KOPT-K1 (cell line): Measurements from ENCODE around the gene YIF1B.

Experiments used
- H3K27ac ChIP-seq: fragments of 200-600 bp; sonication (generic); 2 replicates; pipeline ENCODE4 v1.5.1; 2016; ENCODE audit warnings: antibody characterized with exemption, mild to moderate bottlenecking, low read depth, low read length; ENCODE audit not compliant: poor library complexity, severe bottlenecking
- H3K36me3 ChIP-seq: fragments of 200-600 bp; sonication (generic); 2 replicates; pipeline ENCODE4 v1.5.1; 2017; ENCODE audit warnings: antibody characterized with exemption, mild to moderate bottlenecking, low read length, moderate library complexity; ENCODE audit not compliant: insufficient read depth
- H3K9me3 ChIP-seq: fragments of 200-600 bp; sonication (generic); 2 replicates; pipeline ENCODE4 v1.5.1; 2017; ENCODE audit warnings: antibody characterized with exemption, low read length, mild to moderate bottlenecking; ENCODE audit not compliant: insufficient read depth, poor library complexity, severe bottlenecking

YIF1B gene

DNA sequence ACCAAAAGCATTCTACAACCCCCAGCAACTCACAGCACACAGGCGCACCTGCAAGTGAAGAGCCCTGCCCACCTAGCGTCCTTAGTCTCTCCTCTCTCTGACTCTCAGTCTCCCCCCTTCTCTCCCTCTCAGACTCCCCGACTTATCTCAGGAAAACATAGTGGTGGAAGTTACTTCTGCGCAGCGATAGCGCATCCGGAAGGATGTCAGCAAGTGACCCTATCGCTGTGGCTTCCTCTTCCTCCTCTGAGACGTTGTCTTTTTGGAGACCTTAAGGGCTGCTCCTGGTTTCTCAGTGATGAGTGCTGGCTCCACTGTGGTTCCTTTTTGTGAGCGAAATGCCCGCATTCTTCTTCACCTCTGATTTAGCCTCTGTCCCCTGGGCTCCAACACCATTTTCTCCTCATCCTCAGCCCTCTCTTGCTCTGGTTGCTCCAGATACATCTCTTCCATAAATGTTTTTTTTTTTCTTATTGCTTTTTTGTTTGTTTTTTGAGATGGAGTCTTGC lies 1.4 kb upstream of the YIF1B start:
- Histone ChIP-seq H3K9me3 (no peaks in the 10 kb centered on the region), H3K27ac (no peak overlapping the region), H3K36me3 (no peaks in the 10 kb centered on the region)

- Histone ChIP-seq H3K9me3 (no peaks in the 10 kb centered on the region), H3K36me3 (no peaks in the 10 kb centered on the region), H3K27ac (peak overlapping the region; percentile 32)
Observed at GRCh38 chr19:38316477-38317067, 825 bp upstream of the YIF1B start.

- Histone ChIP-seq H3K27ac (no peak overlapping the region), H3K36me3 (peaks cover 25% of the 10 kb centered on the region)
Observed at GRCh38 chr19:38310986-38311385, 4.8 kb downstream of the YIF1B start.

DNA sequence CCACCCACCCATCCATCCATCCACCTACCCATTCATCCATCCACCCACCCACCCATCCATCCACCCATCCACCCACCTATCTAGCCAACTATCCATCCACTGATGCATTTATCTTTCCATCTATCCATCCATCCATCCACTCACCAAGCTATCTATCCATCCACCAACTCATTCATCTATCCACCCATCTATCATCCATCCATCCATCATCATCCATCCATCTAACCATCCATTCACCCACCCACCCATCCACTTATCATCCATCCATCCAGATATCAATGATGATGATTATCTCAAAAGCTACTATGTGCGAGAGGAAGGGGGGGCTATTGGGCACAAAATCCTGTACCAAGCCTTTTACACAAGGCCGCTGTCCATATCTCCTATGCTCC lies 5.5 kb downstream of the YIF1B start:
- H3K27ac ChIP-seq = no peak overlapping the region
- H3K36me3 ChIP-seq = peaks cover 25% of the 10 kb centered on the region
- H3K9me3 ChIP-seq = no peaks in the 10 kb centered on the region

More at GRCh38 chr19:38310986-38311385, 4.8 kb downstream of the YIF1B start:
- no peaks in the 10 kb centered on the region for H3K9me3 ChIP-seq

- H3K27ac ChIP-seq = no peak overlapping the region
- H3K36me3 ChIP-seq = peaks cover 25% of the 10 kb centered on the region
- no peaks in the 10 kb centered on the region for H3K9me3 ChIP-seq
Observed at GRCh38 chr19:38309615-38310278, 6.0 kb downstream of the YIF1B start.

DNA sequence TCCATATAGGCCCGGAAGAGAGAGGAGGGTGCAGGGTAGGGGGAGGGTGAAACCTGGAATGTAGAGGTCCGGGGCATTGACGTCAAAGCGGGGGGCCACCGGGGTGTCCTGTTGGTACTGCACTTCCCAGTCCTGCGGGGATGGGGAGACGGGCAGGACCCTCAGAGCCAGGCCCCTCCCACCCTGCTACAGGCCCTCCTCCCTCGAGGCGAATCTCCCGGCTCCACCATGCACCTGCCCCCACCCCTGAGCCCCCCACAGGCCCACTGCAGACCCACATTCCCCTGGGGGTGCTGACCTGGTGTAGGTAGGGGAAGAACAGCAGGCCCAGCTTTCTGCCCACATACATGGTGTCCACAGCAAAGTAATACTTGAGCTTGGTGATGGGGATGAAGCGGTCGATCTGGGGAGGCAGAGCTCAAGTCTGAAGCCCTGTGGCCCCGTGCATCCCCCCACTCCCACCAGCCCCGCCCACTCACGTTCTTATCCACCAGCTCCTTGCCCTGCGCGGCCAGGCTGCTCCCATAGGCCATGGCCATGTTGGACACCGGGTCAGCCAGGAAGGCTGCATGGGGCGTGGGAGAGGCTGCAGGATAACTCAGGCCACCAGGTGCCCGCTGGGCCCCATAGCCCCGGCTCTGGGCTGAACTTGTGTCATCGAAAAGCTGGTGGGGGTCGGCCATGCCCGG lies 6.7 kb downstream of the YIF1B start:
- no peaks in the 10 kb centered on the region for H3K9me3 ChIP-seq
- peaks cover 25% of the 10 kb centered on the region for H3K36me3 ChIP-seq
- no peak overlapping the region for H3K27ac ChIP-seq

DNA sequence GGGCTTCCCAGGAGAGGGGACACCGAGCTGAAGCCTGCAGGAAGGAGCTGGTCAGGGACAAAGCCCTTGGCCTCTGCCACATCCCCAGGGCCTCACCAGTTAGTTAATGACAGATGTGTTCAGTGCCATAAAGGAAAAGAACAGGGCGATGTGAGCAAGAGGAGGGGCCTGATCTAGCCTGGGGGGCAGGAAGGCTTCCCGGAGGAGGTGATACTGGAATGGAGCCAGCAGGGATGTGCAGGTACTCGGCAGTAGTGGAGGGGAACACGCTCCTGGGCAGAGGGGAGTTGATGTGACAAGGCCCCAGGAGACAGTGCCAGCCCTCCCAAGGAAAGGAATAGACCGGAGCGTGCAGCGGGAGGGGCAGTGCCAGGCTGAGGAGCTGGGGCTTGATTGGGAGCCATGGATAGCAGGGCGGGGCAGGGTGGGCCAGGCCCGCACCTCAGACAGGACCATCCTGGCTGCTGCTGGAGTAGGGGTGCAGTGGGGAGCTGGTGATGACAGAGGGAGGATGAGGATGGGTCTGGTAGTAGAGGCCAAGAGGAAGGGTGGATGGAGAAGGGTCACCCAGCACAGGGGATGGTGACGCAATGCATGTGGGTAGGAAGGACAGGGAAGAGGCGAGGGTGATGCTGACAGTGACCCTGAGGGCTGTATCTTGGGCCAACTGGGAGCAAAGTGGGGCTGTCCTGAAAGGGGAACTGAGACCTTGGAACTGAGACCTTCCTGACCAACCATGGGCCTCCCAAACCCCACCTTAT lies 7.6 kb downstream of the YIF1B start:
- Histone ChIP-seq H3K36me3 (peaks cover 25% of the 10 kb centered on the region), H3K9me3 (no peaks in the 10 kb centered on the region), H3K27ac (no peak overlapping the region)

- H3K9me3 ChIP-seq = no peaks in the 10 kb centered on the region
- peaks cover 25% of the 10 kb centered on the region for H3K36me3 ChIP-seq
- no peak overlapping the region for H3K27ac ChIP-seq
Observed at GRCh38 chr19:38307597-38307996, 8.2 kb downstream of the YIF1B start.

DNA sequence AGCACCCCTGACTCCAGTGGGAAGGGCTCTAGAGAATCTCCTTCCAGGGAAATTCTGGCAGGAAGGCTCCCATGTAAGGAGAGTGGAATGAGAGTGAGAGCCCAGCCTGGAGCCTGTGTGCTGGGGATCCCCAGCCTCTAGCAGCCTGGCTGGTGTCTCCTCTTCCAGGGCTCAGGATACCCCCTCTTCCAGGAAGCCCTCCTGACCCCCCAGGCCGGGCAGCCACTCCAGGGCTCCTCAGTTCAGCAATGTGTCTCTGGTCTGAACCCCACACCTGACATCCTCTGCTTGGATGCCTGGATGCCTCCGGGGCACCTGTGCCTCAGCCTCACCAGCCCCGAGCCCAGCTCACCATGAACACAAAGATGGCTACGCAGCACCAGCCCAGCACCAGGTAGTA lies 8.7 kb downstream of the YIF1B start:
- Histone ChIP-seq H3K9me3 (no peaks in the 10 kb centered on the region), H3K27ac (no peak overlapping the region), H3K36me3 (peaks cover 25% of the 10 kb centered on the region)

DNA sequence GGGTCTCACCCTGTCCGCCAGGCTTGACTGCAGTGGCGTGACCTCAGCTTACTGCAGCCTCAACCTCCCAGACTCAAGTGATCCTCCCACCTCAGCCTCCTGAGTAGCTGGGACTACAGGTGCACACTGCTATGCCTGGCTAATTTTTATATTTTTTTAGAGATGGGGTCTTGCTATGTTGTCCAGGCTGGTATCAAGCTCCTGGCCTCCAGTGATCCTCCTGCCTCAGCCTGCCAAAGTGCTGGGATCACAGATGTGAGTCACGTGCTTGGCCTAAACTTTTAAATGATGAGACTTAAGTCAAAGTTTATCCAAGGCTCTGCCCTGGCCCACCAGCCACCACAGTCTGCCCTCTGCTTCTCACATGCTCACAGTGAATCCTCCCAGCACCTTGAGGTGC lies 9.5 kb downstream of the YIF1B start:
- Histone ChIP-seq H3K27ac (no peak overlapping the region), H3K36me3 (peaks cover 25% of the 10 kb centered on the region), H3K9me3 (no peaks in the 10 kb centered on the region)

- Histone ChIP-seq H3K27ac (no peak overlapping the region), H3K36me3 (peaks cover 25% of the 10 kb centered on the region), H3K9me3 (no peaks in the 10 kb centered on the region)
Observed at GRCh38 chr19:38304866-38305429, 10.8 kb downstream of the YIF1B start.

- Histone ChIP-seq H3K36me3 (peaks cover 25% of the 10 kb centered on the region), H3K27ac (no peak overlapping the region), H3K9me3 (no peaks in the 10 kb centered on the region)
Observed at GRCh38 chr19:38304352-38304865, 11.3 kb downstream of the YIF1B start.

DNA sequence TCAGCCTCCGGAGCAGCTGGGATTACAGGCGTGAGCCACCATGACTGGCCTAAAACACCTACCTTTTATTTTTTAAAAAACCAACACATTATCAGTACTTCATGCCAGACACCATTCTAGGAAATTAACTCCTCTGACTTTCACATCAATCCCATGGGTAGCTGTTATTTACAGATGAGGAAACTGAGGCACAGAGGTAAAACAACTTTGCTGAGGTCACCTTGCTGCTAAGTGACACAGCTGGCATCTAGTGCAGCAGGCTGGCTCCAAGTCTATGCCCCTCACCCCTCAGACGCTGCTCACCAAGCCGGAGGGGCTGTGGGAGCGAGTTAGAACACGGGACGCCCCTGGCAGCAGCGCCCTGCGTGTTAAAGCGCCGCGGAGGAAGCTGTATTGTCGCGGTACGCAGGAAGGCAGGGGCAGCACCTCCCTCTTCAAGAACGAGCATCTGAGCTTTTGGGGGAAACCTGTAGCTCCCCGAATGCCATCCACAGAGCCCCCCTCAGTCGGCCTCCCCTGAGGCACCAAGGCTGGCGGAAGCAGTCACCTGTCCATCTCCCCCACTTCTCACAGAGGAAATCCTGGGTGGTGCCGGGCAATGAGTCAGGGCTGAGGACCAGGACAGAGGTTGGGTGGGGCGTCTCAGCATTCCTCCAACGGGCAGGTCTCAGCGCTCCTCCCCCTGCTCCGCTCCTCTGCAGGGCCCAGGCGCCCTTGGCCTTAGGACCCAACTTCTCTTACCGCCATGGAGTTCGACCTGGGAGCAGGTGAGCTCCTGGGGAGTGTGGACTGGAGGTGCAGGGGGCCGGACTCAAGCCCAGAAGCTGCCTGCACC lies 12.0 kb downstream of the YIF1B start, which contains the start of gene C19orf33:
C19orf33 (plus strand) TSS at position 735 of the 835 bp plus-strand sequence; CDS start at position 746, 11 bp downstream.
- no peak within 1 kb of the TSS for H3K27ac ChIP-seq
- peaks cover 20% of the 10 kb centered on the region for H3K36me3 ChIP-seq
- no peaks in the 10 kb centered on the region for H3K9me3 ChIP-seq
